Parathyroid adenoma (tissue), 2 donors: ENCODE results near the gene VPS37C.
"Not testable (repeated sequence)": the region's sequence is repeated elsewhere in the genome, so short reads cannot be mapped to it uniquely, and the experiment has no call there.

ENCODE experiments used
- H2AFZ ChIP-seq: fragments of 300-600 bp; sonication (generic); one replicate; pipeline ENCODE4 v1.7.0; 2017; ENCODE audit warnings: antibody characterized with exemption, mild to moderate bottlenecking
- H3K27ac ChIP-seq: fragments of 300-600 bp; sonication (generic); one replicate; pipeline ENCODE4 v1.7.0; 2017
- H3K27me3 ChIP-seq: fragments of 300-600 bp; sonication (generic); one replicate; pipeline ENCODE4 v1.7.0; 2017; ENCODE audit warnings: low read length; ENCODE audit not compliant: control insufficient read depth, insufficient read depth
- H3K36me3 ChIP-seq: fragments of 300-600 bp; sonication (generic); one replicate; pipeline ENCODE4 v1.7.0; 2017; ENCODE audit warnings: low read length; ENCODE audit not compliant: control insufficient read depth, insufficient read depth
- H3K4me1 ChIP-seq: fragments of 300-600 bp; sonication (generic); one replicate; pipeline ENCODE4 v1.7.0; 2017; ENCODE audit warnings: control low read depth
- H3K4me2 ChIP-seq: fragments of 300-600 bp; sonication (generic); one replicate; pipeline ENCODE4 v1.7.0; 2017; ENCODE audit warnings: low read length
- H3K4me3 ChIP-seq: fragments of 300-600 bp; sonication (generic); one replicate; pipeline ENCODE4 v1.7.0; 2017; ENCODE audit warnings: low read depth, low read length
- H3K79me2 ChIP-seq: fragments of 300-600 bp; sonication (generic); one replicate; pipeline ENCODE4 v1.7.0; 2017; ENCODE audit warnings: control low read depth
- H3K9ac ChIP-seq: fragments of 300-600 bp; sonication (generic); one replicate; pipeline ENCODE4 v1.7.0; 2017; ENCODE audit warnings: mild to moderate bottlenecking
- H3K9me3 ChIP-seq: fragments of 300-600 bp; sonication (generic); one replicate; pipeline ENCODE4 v1.7.0; 2017; ENCODE audit warnings: low read length; ENCODE audit not compliant: control insufficient read depth
- TF ChIP-seq, protein P1 (sequence below): fragments of 300-600 bp; sonication (generic); IDR thresholded peaks from one replicate; pipeline ENCODE4 v1.7.0; 2017; ENCODE audit warnings: antibody characterized with exemption, mild to moderate bottlenecking
- donor health status: primary hyperparathyroidism.

The VPS37C gene

DNA sequence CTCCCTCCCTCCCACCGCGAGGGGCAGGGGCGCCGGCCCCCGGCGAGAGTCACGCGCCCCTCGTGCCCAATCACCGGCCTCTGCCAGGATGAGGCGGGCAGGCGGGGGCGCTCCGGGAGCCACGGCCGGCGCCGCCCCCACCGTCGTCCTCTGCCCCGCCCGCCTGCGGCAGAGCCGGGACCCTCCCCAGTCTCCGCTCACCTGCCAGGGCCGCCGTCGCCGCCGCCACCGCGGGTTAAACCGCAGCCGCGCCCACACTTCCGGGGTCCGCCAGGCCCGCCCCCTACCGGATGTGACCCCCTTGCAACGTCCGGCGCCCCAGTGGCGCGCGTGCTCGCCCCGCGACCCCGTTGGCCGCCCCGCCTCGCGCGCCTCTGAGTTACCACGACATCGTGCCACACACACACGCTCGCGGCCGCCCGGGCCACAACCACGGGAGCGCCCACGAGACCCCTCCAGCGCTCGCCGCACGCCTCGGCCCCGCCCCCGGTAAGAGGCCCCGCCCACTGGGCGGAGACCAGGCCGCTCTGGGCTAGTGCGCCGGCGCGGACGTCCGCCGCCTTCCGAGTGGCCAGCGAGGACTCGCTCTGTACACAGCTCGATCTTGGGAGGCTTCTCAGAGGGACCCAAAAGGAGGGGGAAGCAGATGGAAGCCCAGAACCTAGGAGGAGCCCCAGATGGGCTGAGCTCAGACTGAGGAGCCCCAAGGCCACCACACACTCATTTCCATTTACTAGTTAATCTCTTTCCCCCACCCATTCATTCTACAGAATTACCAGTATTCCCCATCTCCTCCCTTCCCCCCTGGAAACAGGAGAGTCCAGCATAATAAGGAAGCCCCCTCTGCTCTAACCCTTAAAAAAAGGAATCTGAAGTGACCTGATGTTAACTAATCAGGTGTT lies at the start of gene VPS37C:
Gene VPS37C (minus strand): TSS at position 237 of the 902 bp plus-strand sequence. CDS start 22,597 bp downstream, outside the sequence.
- Histone ChIP-seq H2AFZ (peak within 1 kb of the TSS; percentile 86), H3K4me2 (peak within 1 kb of the TSS; percentile 89), H3K9ac (no peak within 1 kb of the TSS), H3K9me3 (no peaks in the 10 kb centered on the region), H3K79me2 (peaks cover 8% of the 10 kb centered on the region), H3K27me3 (no peaks in the 10 kb centered on the region), H3K36me3 (no peaks in the 10 kb centered on the region), H3K27ac (peak within 1 kb of the TSS; percentile 93), H3K4me1 (peaks cover 7% of the 10 kb centered on the region), H3K4me3 (peak within 1 kb of the TSS; percentile 66)
- TF ChIP-seq, protein P1, sequence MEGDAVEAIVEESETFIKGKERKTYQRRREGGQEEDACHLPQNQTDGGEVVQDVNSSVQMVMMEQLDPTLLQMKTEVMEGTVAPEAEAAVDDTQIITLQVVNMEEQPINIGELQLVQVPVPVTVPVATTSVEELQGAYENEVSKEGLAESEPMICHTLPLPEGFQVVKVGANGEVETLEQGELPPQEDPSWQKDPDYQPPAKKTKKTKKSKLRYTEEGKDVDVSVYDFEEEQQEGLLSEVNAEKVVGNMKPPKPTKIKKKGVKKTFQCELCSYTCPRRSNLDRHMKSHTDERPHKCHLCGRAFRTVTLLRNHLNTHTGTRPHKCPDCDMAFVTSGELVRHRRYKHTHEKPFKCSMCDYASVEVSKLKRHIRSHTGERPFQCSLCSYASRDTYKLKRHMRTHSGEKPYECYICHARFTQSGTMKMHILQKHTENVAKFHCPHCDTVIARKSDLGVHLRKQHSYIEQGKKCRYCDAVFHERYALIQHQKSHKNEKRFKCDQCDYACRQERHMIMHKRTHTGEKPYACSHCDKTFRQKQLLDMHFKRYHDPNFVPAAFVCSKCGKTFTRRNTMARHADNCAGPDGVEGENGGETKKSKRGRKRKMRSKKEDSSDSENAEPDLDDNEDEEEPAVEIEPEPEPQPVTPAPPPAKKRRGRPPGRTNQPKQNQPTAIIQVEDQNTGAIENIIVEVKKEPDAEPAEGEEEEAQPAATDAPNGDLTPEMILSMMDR = peak; percentile 20

GRCh38 chr11:61210629-61211028 lies 49.4 kb upstream of the VPS37C start:
- not testable (repeated sequence) for H3K27ac ChIP-seq, H3K36me3 ChIP-seq, H3K9ac ChIP-seq, H3K79me2 ChIP-seq, H3K27me3 ChIP-seq, H3K4me2 ChIP-seq, H3K4me3 ChIP-seq, H3K9me3 ChIP-seq, H2AFZ ChIP-seq, H3K4me1 ChIP-seq

DNA sequence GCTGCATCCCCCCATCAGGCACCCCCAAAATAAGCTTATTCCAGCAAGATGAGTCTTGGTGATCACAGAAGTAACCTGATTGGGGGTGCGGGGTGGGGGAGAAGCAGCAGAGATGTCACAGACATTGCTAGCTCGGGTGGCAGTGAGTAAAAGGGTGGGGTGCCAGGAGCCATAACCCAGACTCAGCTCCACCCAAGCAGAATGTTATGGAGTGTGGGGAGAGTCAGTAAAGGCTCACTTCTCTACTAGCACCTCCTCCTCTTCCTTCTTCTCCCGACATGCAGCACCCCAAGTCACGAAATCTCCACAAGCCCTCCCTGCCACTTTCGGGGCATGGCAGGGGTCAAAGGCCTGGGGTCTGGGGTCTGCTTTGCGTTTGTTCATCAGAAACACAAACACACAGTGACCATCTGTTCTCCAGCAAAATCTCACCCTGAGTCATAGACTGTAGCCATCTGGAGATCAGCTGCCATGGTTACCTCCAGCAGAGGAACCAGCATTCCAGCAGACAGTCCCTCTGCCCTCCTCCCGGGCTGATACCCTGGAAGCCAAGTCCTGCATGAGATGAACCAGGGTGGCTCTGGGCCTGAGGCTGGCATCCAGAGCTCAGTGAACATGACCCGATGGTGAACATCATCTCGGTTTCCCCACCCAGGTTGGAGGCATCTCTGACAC lies 46.5 kb upstream of the VPS37C start:
- H3K79me2 ChIP-seq, H3K27ac ChIP-seq, H3K4me2 ChIP-seq, H3K4me3 ChIP-seq, H3K36me3 ChIP-seq, H2AFZ ChIP-seq, H3K4me1 ChIP-seq, H3K9me3 ChIP-seq, H3K9ac ChIP-seq, H3K27me3 ChIP-seq: not testable (repeated sequence)

- H3K4me1 ChIP-seq, H3K36me3 ChIP-seq, H2AFZ ChIP-seq, H3K4me2 ChIP-seq, H3K79me2 ChIP-seq, H3K4me3 ChIP-seq, H3K9me3 ChIP-seq, H3K27me3 ChIP-seq, H3K27ac ChIP-seq, H3K9ac ChIP-seq: not testable (repeated sequence)
Observed at GRCh38 chr11:61204502-61205059, 43.4 kb upstream of the VPS37C start.

DNA sequence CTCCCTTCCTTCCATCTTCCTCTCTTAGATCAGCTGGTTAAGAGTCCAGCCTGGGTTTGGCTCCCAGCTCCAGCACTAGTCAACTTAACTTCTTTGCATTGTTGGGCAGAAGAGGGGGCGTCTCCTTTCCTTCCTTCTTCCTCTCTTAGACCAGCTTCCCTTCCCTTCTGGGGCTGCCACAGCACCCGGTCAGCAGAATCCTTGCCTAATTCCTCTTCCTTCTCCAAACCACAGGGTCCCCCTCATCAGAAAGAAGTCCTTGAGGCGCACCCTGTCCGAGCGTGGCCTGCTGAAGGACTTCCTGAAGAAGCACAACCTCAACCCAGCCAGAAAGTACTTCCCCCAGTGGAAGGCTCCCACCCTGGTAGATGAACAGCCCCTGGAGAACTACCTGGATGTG lies 42.6 kb upstream of the VPS37C start:
- not testable (repeated sequence) for H3K36me3 ChIP-seq, H3K9me3 ChIP-seq, H2AFZ ChIP-seq, H3K27ac ChIP-seq, H3K4me3 ChIP-seq, H3K4me1 ChIP-seq, H3K4me2 ChIP-seq, H3K79me2 ChIP-seq, H3K27me3 ChIP-seq, H3K9ac ChIP-seq

DNA sequence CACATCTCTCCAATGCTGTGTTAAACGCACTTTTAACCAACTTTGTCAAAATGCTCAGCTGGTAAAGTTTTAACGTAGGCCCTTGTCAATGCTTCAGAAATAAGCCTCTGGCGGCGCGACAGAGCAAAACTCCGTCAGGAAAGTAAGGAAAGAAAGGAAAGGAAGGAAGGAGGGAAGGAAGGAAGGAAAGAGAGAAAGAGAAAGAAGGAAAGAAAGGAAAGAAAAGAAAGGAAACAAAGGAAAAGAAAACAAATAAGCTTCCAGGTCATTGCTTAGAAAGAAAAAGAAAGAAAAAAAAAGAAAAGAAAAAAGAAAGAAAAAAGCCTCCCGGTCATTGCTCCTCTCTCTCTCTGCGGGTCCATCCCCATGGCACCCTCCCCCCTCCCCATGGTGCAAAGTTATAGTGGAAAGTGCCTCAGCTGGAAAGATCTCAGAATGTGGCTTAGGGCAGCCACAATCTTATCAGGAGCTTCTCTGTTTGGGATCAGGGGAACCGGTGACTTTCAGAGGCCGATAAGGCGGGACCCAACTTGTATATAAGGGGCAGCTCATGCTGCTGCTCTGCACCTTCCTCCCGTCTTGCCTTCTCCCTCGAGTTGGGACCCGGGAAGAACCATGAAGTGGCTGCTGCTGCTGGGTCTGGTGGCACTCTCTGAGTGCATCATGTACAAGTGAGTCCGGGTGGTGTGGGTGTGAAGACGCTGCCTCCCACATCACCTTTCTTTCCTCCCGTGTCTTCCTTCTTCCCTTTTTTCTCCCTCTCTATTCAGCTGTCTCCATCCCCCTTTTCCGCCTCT lies 41.9 kb upstream of the VPS37C start, which contains the start of gene PGA3:
Gene PGA3 (plus strand): TSS at position 566 of the 797 bp plus-strand sequence. CDS start 50 bp downstream, at position 616.
- not testable (repeated sequence) for H2AFZ ChIP-seq, H3K27me3 ChIP-seq, H3K4me2 ChIP-seq, H3K36me3 ChIP-seq, H3K4me3 ChIP-seq, H3K79me2 ChIP-seq, H3K9ac ChIP-seq, H3K27ac ChIP-seq, H3K9me3 ChIP-seq, H3K4me1 ChIP-seq
